ENCODE results near the gene DAW1.

- TF ChIP-seq CTCF (IDR thresholded peaks at IDR 0.05) (no peak), POLR2A (IDR thresholded peaks at IDR 0.05) (no peak), EP300 (IDR thresholded peaks at IDR 0.05) (no peak)
These were observed 48.9 kb upstream of the DAW1 start for GRCh38 chr2:227822416-227823003.

Measured in stomach (tissue), 4 donors.